HepG2 (cell line): Measurements from ENCODE around the gene TMEM80. TPM values are rescaled to one million over a fixed set of nuclear protein-coding genes. Genes with fewer than 3 reads are reported as not detected.
A peak's percentile ranks its signal among the peaks of the same experiment; 100 is the strongest.

Experiments used
- HMGXB3 ChIP-seq: sonication (generic); formaldehyde crosslinking; IDR thresholded peaks from 2 replicates; pipeline ENCODE4 v1.4.0; 2020; ENCODE audit warnings: missing genetic modification reagents, borderline replicate concordance
- ISX ChIP-seq: sonication (generic); formaldehyde crosslinking; conservative IDR thresholded peaks from 2 replicates; pipeline ENCODE4 v1.5.0; 2020; ENCODE audit warnings: missing genetic modification reagents
- SMYD3 ChIP-seq: sonication (generic); formaldehyde crosslinking; IDR thresholded peaks from 2 replicates; pipeline ENCODE4 v1.8.1; 2023; ENCODE audit warnings: mild to moderate bottlenecking, missing genetic modification reagents
- SOX13 ChIP-seq, 3 experiments: fragments of 450-650 bp in 1 of 3; sonication (generic) in 1 of 3; formaldehyde crosslinking in 1 of 3; IDR thresholded peaks in 2 of 3; conservative IDR thresholded peaks in 1 of 3; 2 replicates each; pipeline versions ENCODE4 v1.5.0 to v1.6.1; 2016 to 2020; ENCODE audit warnings: antibody characterized with exemption in 1 of 3, mild to moderate bottlenecking in 1 of 3, missing compliant biosample characterization in 1 of 3, missing genetic modification reagents in 1 of 3, moderate library complexity in 1 of 3
- SP4 ChIP-seq: sonication (generic); formaldehyde crosslinking; IDR thresholded peaks from 2 replicates; pipeline ENCODE4 v1.8.1; 2023; ENCODE audit warnings: mild to moderate bottlenecking, missing genetic modification reagents
- THAP11 ChIP-seq: IDR thresholded peaks from 2 replicates; pipeline ENCODE4 v1.6.1; 2016; ENCODE audit warnings: missing biosample characterization, missing genetic modification reagents
- ZBTB42 ChIP-seq: sonication (generic); formaldehyde crosslinking; IDR thresholded peaks from 2 replicates; pipeline ENCODE4 v1.5.0; 2020; ENCODE audit warnings: mild to moderate bottlenecking, missing genetic modification reagents
- ZNF256 ChIP-seq: sonication (generic); formaldehyde crosslinking; conservative IDR thresholded peaks from 2 replicates; pipeline ENCODE4 v1.4.0; 2020; ENCODE audit warnings: missing genetic modification reagents
- ZNF605 ChIP-seq: sonication (generic); formaldehyde crosslinking; IDR thresholded peaks from 2 replicates; pipeline ENCODE4 v1.8.0; 2022; ENCODE audit warnings: mild to moderate bottlenecking, missing genetic modification reagents
- ZNF619 ChIP-seq: sonication (generic); formaldehyde crosslinking; IDR thresholded peaks from 2 replicates; pipeline ENCODE4 v1.4.0; 2020; ENCODE audit warnings: mild to moderate bottlenecking, missing genetic modification reagents
- ZNF704 ChIP-seq: sonication (generic); formaldehyde crosslinking; IDR thresholded peaks from 2 replicates; pipeline ENCODE4 v1.8.1; 2023; ENCODE audit warnings: mild to moderate bottlenecking, inconsistent platforms, moderate library complexity, missing genetic modification reagents, borderline replicate concordance
- ZNF713 ChIP-seq: sonication (generic); formaldehyde crosslinking; IDR thresholded peaks from 2 replicates; pipeline ENCODE4 v1.4.0; 2020; ENCODE audit warnings: mild to moderate bottlenecking, missing genetic modification reagents
- ZSCAN22 ChIP-seq: sonication (generic); formaldehyde crosslinking; IDR thresholded peaks from 2 replicates; pipeline ENCODE4 v1.4.0; 2020; ENCODE audit warnings: mild to moderate bottlenecking, missing genetic modification reagents
- ZSCAN31 ChIP-seq: sonication (generic); formaldehyde crosslinking; IDR thresholded peaks from 2 replicates; pipeline ENCODE4 v1.5.0; 2020; ENCODE audit warnings: low read depth, mild to moderate bottlenecking, missing genetic modification reagents
- polyA plus RNA-seq, 8 experiments: library from polyadenylated mRNA; depleted of rRNA in 3 of 8; stranded (reverse) in 7 of 8; unstranded in 1 of 8; fragments of >200 nt; fragmentation: Illumina TruSeq in 4 of 8; extraction: Trizol in 4 of 8; gene quantifications; 2 replicates each; pipeline versions ENCODE4 v1.2.1 to v1.2.3, GENCODE V29; 2011 to 2016; ENCODE audit warnings: low read depth in 4 of 8, missing spikeins in 1 of 8, mixed read lengths in 1 of 8; ENCODE audit not compliant: insufficient read depth in 1 of 8
- total RNA-seq, 5 experiments: library from RNA; depleted of rRNA; stranded (reverse); fragments of >200 nt; fragmentation: Illumina TruSeq; extraction: Trizol; gene quantifications; 2 replicates each; pipeline ENCODE4 v1.2.3, GENCODE V29; 2016; ENCODE audit warnings: low read depth in 1 of 5
- TF ChIP-seq, protein P1 (sequence below): sonication (generic); formaldehyde crosslinking; IDR thresholded peaks from 2 replicates; pipeline ENCODE4 v1.9.0; 2021; ENCODE audit warnings: missing genetic modification reagents, mild to moderate bottlenecking, borderline replicate concordance
- TF ChIP-seq, protein P2 (sequence below): sonication (generic); formaldehyde crosslinking; IDR thresholded peaks from 2 replicates; pipeline ENCODE4 v1.4.0; 2020; ENCODE audit warnings: missing genetic modification reagents
- TF ChIP-seq, protein P3 (sequence below): sonication (generic); formaldehyde crosslinking; IDR thresholded peaks from 2 replicates; pipeline ENCODE4 v1.5.0; 2020; ENCODE audit warnings: missing genetic modification reagents
- TF ChIP-seq, protein P4 (sequence below), 2 experiments: sonication (generic) in 1 of 2; formaldehyde crosslinking in 1 of 2; IDR thresholded peaks; 2 replicates each; pipeline versions ENCODE4 v1.4.0 to v1.6.1; 2018 to 2020; ENCODE audit warnings: missing genetic modification reagents in 2 of 2, borderline replicate concordance in 1 of 2, low read depth in 1 of 2, mild to moderate bottlenecking in 1 of 2, missing biosample characterization in 1 of 2

TMEM80 gene
- total and polyA plus RNA-seq, 2 of the 13 experiments (the other 11 are each of a cell fraction or from before 2014, with no cell fraction given): 5.6 to 17.1 TPM

DNA sequence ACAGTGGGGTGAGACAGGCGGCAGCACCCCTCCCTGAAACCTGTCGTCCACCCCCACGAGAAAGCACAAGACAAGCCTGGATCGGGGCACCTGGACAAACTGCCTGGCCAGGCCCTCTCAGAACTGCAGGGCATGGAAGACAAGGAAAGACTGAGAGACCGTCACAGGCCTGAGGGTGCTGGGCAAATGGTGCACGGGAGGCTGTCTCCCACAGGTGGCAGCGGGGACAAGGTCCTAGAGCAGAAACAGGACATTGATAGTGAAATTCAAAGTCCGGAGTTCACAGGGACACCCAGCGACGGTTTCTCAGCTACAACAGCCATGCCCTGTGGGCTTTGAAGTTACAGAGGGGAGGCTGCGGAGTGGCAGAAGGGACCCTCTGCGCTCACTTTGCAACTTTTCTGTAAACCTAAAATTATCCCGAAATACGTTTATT, 37.9 kb upstream of the TMEM80 start (continued):
- no peak for TF ChIP-seq ZNF619
- TF ChIP-seq ZNF713 (CRISPR knock-in tag): no peak
- TF ChIP-seq THAP11: 0 out of 2 replicates have a peak, but pooled peaks have one; percentile 13
- no peak for TF ChIP-seq SP4 (CRISPR knock-in tag)
- TF ChIP-seq ZBTB42 (CRISPR knock-in tag): no peak
- no peak for TF ChIP-seq ZNF256 (CRISPR knock-in tag)
- TF ChIP-seq SMYD3 (CRISPR knock-in tag): no peak
- TF ChIP-seq, protein P1, sequence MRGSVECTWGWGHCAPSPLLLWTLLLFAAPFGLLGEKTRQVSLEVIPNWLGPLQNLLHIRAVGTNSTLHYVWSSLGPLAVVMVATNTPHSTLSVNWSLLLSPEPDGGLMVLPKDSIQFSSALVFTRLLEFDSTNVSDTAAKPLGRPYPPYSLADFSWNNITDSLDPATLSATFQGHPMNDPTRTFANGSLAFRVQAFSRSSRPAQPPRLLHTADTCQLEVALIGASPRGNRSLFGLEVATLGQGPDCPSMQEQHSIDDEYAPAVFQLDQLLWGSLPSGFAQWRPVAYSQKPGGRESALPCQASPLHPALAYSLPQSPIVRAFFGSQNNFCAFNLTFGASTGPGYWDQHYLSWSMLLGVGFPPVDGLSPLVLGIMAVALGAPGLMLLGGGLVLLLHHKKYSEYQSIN (CRISPR knock-in tag): no peak
- no peak for TF ChIP-seq ZNF605 (CRISPR knock-in tag)
- TF ChIP-seq, protein P2, sequence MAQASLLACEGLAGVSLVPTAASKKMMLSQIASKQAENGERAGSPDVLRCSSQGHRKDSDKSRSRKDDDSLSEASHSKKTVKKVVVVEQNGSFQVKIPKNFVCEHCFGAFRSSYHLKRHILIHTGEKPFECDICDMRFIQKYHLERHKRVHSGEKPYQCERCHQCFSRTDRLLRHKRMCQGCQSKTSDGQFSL: no peak
- TF ChIP-seq, protein P3, sequence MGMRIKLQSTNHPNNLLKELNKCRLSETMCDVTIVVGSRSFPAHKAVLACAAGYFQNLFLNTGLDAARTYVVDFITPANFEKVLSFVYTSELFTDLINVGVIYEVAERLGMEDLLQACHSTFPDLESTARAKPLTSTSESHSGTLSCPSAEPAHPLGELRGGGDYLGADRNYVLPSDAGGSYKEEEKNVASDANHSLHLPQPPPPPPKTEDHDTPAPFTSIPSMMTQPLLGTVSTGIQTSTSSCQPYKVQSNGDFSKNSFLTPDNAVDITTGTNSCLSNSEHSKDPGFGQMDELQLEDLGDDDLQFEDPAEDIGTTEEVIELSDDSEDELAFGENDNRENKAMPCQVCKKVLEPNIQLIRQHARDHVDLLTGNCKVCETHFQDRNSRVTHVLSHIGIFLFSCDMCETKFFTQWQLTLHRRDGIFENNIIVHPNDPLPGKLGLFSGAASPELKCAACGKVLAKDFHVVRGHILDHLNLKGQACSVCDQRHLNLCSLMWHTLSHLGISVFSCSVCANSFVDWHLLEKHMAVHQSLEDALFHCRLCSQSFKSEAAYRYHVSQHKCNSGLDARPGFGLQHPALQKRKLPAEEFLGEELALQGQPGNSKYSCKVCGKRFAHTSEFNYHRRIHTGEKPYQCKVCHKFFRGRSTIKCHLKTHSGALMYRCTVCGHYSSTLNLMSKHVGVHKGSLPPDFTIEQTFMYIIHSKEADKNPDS (CRISPR knock-in tag): no peak
- no peak for TF ChIP-seq SOX13 (IDR thresholded peaks at IDR 0.05)
- peak in 1 of 2 experiments; percentile 27; a peak in 1 of 4 replicates for TF ChIP-seq SOX13 (CRISPR knock-in tag; conservative IDR thresholded peaks at IDR 0.05 in 1 of 2, IDR thresholded peaks at IDR 0.05 in 1 of 2)
- TF ChIP-seq, protein P4, sequence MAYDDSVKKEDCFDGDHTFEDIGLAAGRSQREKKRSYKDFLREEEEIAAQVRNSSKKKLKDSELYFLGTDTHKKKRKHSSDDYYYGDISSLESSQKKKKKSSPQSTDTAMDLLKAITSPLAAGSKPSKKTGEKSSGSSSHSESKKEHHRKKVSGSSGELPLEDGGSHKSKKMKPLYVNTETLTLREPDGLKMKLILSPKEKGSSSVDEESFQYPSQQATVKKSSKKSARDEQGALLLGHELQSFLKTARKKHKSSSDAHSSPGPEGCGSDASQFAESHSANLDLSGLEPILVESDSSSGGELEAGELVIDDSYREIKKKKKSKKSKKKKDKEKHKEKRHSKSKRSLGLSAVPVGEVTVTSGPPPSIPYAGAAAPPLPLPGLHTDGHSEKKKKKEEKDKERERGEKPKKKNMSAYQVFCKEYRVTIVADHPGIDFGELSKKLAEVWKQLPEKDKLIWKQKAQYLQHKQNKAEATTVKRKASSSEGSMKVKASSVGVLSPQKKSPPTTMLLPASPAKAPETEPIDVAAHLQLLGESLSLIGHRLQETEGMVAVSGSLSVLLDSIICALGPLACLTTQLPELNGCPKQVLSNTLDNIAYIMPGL (CRISPR knock-in tag; IDR thresholded peaks at IDR 0.05; ENCODE audit: borderline replicate concordance in 1 of 2, low read depth in 1 of 2): peak in 1 of 2 experiments; percentile 38; a peak in 1 of 4 replicates
- TF ChIP-seq HMGXB3: no peak
- TF ChIP-seq ISX: no peak
- no peak for TF ChIP-seq ZSCAN22
- TF ChIP-seq ZNF704 (CRISPR knock-in tag): no peak
- TF ChIP-seq ZSCAN31 (CRISPR knock-in tag): no peak
